Measurements from ENCODE around the gene PLD3. TPM values are rescaled to one million over a fixed set of nuclear protein-coding genes. Genes with fewer than 3 reads are reported as not detected.

The PLD3 gene, protein sequence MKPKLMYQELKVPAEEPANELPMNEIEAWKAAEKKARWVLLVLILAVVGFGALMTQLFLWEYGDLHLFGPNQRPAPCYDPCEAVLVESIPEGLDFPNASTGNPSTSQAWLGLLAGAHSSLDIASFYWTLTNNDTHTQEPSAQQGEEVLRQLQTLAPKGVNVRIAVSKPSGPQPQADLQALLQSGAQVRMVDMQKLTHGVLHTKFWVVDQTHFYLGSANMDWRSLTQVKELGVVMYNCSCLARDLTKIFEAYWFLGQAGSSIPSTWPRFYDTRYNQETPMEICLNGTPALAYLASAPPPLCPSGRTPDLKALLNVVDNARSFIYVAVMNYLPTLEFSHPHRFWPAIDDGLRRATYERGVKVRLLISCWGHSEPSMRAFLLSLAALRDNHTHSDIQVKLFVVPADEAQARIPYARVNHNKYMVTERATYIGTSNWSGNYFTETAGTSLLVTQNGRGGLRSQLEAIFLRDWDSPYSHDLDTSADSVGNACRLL
- polyA plus RNA-seq (2014; cell fraction: cytosol; rRNA removed), result 345 and 371 TPM in 2 replicates
- 170 and 172 TPM in 2 replicates for polyA plus RNA-seq (2014; cell fraction: nucleus; rRNA removed)

DNA sequence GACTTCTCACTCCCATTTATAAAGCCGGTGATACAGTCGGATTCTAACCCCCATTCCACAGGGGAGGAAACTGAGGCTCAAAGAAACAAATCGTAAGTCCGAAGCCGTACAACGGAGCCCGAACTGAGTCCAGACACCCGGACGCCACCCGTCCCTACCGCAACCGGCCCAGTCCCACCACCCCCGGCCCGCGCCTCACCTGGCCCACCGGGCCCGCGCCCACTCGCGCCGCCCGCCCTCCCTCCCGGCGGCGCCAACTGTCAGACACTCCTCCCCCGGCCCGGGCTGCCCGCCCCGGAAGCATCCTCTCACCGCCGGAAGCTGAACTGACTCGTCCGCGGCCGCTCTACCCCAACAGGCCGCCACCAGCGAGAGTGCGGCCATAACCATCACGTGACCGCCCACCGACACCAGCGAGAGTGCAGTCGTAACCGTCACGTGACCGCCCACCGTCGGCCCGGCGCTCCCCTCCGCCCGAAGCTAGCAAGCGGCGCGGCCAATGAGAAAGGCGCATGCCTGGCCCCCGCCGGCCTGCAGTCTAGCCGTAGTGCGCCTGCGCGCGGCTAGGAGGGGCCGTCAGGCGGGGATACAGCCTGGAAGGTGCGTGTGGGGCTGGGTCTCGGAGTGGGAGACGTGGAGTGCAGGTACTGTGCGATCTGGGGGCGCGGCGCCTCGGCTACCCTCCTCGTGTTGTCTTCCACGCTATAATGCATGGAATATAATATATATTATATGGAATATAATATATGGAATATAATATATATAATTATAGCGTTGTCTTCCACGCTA lies at the start of gene PLD3, which contains the start of gene C19orf47:
PLD3 (plus strand) TSS at position 571 of the 789 bp plus-strand sequence. CDS start 17,789 bp downstream, outside the sequence.
C19orf47 (minus strand) TSS at position 273 of the 789 bp plus-strand sequence. CDS start 6,540 bp downstream, outside the sequence.
- peak; percentile 98 for DNase-seq (ENCODE audit: low spot score)

DNA sequence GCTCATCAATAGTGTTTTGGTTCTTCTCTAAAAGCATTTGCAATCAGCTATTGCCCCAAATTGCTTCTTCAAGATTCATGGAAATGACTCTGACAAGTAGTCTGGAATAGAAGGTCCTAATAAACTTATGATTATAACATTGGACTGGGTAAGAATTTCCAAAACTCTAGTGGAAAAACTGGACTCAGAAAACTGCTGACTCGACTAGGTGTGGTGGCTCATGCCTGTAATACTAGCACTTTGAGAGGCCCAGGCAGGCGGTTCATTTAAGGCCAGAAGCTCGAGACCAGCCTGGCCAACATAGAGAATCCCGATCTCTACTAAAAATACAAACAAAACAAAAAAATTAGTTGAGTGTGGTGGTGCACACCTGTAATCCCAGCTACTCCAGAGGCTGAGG lies 47.8 kb upstream of the PLD3 start:
- no peak for DNase-seq (ENCODE audit: low spot score)

DNA sequence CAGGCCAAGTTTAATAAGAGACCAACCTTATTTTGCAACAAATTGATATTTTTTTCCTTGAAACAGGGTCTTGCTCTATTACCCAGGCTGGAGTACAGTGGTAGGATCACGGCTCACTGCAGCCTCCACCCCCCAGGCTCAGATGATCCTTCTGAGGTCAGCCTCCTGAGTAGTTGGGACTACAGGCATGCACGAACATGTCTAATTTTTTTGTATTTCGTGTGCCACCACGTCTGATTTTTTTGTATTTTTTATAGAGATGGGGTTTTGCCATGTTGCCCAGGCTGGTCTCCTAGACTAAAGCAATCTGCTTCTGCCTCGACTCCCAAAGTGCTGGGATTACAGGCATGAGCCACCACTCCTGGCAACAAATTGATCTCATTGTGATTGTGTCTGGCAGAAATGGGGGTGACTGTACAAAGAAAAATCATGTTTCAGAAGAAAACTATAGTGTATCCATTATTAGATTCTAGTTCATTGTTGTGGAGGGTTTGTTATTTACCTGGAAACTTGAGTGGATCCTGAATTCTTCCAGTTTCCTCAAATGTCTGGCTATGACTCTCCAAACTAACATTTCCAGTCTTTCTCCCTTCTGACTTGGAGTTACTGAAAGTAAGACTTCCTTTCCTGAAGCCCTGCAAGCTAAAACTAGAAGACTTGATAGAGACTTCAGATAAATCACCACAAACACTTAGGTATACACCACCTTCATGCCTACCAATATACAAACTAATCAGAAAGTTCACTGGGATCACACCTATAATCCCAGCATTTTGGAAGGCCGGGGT lies 46.1 kb upstream of the PLD3 start:
- no peak for DNase-seq (ENCODE audit: low spot score)

DNA sequence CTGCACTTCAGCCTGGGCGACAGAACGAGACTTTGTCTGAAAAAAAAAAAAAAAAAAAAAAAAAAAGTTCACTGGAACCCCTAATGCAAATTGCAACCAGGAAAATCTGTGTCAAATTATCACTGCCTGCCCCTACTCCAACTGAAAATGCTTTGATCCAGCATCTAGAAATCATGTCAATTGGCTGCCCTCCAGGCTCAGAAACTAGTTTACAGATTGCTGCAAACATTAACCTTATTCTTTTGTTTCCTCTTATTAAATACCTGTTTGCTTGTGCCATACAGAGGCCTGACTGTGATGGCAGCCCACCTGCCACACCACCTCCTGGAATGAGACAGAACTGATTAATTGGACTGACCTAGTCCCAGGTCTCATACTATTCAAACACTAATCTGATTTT lies 44.7 kb upstream of the PLD3 start:
- DNase-seq (ENCODE audit: low spot score), result no peak

DNA sequence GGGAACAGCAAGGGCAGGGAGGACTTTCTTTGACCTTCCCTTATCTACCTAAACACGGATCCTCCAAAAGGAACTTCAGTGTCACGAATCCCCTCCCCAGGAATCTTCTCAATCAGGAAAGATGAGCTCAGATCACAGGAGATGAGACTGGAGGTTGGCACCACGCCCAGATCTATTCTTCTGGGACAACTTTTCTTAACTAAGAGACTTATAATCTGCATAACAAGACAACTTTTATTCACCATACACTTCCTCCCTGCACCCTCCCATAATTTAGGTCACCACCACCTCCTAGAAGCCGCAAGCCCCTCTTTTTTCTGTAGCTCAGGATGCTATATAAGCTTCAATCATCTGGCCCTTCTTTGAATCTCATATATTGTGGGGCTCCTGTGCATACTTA lies 44.2 kb upstream of the PLD3 start:
- no peak for DNase-seq (ENCODE audit: low spot score)

DNA sequence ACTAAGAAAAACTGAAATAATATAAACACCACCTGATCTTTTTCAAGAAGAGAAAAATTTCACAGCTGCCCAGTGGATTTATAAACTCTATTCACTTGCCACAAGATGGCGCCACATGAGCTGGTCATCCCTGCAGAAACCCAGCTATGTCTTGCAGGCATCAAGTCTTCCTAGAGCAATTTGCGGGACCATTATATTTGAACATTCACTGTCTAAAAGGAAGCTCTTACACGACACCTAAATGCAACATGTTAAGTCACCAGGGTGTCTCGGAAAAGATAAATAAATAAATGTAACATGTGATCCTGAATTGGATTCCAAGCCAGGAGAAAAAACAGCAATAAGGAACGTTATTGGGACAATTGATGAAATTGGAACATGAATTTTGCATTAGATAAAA lies 43.1 kb upstream of the PLD3 start:
- peak; percentile 81 for DNase-seq (ENCODE audit: low spot score)

DNA sequence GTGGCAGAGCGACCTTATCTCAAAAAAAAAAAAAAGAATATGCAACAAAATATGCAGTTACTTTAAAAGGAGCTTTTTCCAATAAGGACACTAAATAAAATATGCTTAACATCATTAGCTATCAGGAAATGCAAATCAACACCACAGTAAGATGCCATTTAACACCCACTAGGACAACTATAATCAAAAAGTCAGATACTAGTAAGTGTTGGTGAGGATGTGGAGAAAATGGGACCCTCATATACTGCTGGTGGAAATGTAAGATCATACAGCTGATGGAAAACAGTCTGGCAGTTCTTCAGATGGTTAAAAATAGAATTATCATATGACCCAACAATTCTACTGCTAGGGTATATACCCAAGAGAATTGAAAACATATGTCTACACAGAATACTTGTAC lies 38.8 kb upstream of the PLD3 start:
- no peak for DNase-seq (ENCODE audit: low spot score)

DNA sequence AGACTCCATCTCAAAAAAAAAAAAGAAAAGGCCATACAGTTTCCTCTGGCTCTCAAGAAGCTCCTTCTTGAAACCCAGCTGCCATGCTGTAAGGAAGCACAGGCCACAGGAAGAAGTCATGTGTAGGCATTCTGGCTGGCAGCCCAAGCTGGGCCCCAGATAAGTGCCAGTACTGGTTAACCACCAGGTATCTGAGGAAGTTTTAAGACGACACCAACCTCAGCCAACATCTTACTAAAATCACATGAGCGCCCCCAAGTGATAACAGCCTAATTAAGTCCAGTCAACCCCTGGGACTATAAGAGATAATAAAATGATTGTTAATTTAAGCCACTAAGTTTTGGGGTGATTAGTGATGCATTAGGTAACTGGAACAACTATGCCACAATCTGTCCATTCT lies 36.0 kb upstream of the PLD3 start:
- no peak for DNase-seq (ENCODE audit: low spot score)

DNA sequence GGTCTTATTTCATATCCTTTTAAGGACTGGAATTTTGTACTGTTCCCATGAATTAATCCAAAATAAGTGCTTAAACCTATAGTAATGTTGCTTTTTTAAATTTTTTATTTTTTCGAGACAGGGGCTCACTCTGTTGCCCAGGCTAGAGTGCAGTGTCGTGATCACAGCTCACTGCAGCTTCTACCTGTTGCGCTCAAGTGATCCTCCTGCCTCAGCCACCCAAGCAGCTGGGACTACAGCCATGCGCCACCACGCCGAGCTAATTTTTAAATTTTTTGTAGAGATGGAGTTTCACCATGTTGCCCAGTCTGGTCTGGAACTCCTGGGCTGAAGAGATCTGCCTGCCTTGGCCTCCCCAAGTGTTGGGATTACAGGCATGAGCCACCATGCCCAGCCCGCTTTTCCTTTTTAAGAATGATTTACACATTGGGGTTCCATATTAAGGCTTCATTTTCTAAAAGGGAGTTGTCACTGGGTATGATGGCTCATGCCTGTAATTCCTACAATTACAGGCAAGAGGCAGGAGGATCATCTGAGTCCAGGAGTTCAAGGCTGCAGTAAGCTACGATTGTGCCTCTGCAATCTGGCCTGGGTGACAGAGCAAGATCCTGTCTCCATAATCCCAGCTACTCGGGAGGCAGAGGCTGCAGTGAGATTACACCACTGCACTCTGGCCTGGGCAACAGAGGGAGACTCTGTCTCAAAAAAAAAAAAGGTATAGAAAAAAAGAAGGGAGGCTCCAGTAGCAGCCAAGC lies 35.1 kb upstream of the PLD3 start:
- DNase-seq (ENCODE audit: low spot score), result no peak

DNA sequence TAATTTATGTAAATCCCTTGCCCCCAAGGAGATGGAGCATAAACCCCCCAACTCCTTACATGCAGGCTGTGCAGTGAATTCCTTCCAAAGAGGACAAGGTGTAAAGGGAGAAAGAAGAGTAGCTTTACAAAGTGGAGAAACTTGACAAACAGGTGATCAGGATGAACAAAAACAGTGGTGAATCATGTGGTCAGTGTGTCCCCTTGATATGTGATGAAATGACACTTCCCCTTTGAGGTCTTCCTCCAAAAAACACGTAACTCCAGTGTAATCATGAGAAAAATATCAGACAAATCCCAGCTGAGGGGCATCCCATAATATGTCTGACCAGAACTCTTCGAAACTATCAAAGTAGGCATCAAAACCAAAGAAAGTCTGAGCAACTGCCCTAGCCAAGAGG lies 33.8 kb upstream of the PLD3 start:
- no peak for DNase-seq (ENCODE audit: low spot score)

DNA sequence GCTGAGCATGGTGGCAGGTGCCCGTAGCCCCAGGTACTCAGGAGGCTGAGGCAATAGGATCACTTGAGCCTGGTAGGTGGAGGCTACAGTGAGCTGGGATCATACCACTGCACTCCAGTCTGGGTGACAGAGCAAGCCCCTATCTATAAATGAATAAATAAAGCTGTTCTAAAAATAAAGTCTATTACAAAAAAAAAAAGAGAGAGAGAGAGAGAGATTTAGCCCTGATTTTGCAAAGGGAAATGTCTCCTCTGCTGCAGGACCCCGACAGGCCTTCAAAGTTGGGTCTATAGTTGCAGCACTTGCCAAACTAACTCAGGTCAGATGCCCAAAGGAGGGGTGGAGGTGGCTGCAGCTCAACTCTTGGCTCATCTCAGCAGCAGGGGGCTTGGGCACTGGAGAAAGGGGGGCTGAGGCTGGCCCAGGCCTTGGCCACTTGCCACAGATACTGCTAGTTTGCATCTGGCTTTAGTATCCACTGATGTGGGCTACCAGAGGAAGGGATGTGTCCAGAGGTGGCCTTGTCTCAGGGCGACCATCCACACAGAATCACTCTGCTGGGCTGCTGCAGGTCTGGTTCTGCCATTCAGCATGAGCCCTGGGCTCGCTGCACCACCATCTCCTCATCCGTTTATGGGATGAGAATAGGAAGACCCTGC lies 32.6 kb upstream of the PLD3 start:
- no peak for DNase-seq (ENCODE audit: low spot score)

DNA sequence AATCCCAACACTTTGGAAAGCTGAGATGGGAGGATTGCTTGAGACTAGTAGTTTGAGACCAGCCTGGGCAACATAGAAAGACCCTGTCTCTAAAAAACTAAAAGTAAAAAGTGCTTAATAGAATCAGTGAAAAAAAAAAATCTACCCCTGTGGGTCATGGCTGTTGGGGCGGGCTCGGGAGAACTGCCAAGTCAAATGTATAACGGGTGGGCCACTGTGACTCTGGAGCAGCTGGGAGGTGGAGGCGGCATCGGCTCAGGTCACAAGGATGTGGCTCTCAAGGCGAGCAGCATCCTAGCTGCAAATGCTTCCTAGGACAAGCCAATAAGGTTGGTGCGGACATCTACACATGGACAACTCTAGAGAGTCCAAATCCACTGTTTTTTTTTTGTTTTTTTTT lies 31.2 kb upstream of the PLD3 start:
- DNase-seq (ENCODE audit: low spot score), result no peak

DNA sequence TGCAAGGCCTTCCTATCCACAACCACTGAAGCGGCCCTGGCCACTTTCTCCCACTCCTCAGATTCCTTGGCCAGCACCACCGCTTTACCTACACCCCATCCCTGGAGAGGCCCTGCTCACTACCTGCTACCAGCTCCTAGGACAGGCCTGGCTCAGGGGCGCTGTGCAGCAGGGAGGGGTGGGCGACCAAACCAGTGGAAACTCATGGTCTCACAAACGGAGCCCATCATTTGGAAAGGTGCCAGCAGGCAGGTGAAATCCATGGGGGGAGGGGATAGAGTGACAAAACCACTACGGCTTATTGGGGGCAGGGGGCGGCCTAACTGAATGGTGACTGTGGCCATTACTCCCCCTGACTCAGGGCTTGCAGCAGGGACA lies 27.9 kb upstream of the PLD3 start:
- DNase-seq (ENCODE audit: low spot score), result no peak

DNA sequence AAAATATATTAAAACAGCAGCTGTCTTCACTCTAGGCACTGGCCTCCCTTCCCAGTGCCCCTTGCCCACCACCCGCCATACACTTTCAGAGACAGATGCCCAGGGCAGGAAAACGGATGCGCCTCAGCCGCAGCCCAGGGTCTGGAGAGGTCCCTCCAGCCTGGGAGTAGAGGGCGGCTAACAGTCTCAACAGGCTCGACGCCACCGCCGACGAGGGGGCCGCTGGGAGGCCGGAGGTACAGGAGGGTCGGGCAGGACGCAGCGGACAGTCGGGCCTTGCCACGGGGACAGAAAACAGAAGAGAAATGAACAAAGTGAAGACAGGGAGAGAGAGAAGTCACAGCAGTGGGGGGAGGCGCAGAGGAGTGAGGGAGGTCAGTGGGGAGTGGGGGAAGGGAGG lies 27.4 kb upstream of the PLD3 start:
- DNase-seq (ENCODE audit: low spot score), result no peak

DNA sequence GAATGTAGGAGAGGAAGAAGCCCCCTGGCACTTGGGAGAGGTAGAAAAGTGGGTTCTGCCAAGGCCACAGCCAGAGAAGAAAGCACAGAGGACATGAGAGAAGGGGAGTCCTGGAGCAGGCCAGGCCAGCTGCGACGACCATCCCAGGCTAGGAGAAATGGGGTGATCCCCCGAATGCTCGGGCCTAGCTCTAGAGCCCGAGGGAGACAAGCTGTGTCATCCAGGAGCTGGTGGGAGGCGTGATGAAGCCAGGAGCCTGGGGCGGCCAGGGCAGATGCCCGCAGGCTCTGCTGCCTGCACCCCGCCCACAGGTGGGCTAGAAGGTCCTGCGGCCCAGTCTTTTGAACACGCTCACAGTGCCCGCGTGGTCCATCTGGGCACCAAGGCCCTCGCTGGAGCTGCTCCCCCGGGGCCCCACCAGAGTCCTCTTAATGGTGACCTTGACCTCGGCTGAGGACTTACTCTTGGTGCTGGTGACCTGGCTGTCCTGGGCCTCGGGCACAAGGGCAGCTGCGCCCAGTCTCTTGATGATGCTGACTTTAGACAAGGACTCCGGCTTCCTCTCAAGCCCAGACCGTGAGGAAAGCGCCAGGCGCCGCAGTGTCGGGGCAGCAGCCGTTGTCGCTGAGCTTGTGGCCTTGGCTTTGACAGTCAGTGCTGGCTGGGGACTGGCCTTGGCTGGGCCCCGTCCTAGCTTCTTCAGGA lies 26.8 kb upstream of the PLD3 start:
- no peak for DNase-seq (ENCODE audit: low spot score)

DNA sequence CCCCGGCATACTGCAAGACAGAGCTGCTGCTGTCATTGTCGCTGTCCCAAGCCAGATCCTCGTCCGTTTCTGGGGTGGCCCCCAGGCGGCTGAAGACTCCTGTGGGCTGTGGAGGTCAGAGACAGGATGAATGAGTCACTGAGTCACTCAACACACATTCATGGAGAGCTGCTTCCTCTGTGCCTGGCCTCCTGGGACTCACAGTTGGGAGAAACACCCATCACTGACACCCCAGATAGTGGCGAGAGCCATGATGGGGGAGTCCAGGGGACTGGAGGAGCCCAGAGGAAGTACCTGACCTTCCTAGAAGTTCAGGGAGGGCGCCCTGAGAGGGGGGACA lies 26.3 kb upstream of the PLD3 start:
- DNase-seq (ENCODE audit: low spot score), result no peak

DNA sequence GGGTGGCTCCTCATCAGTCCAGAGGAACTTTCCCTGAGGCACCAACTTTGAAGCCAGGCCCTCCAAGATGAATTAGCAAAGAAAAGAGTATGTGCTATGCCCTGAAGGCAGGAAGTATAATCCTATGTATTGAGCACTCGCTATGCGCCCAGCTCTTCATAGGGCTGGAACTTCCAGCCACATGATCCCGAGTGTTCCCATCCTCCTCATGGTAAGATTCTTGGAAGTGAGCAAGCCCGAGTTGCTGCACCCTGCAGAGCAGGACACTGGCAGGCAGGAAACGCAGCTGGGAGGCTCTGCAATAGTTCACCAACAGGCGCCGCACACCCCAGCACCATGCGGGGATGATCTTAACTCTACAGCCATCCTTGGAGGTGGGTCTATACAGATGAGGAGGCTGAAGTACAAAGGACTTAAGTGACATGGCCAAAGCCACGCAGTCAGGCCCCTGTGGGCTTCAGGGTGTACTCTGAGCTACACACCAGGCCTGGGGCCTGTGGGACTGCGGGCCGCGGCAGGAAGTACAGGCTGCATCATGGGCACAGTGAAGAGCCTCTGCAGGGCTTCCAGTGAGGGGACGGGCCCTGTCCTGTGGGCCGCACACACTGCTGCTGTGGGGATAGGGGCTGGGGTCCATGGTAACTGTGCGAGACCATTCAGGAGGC lies 25.4 kb upstream of the PLD3 start:
- no peak for DNase-seq (ENCODE audit: low spot score)

DNA sequence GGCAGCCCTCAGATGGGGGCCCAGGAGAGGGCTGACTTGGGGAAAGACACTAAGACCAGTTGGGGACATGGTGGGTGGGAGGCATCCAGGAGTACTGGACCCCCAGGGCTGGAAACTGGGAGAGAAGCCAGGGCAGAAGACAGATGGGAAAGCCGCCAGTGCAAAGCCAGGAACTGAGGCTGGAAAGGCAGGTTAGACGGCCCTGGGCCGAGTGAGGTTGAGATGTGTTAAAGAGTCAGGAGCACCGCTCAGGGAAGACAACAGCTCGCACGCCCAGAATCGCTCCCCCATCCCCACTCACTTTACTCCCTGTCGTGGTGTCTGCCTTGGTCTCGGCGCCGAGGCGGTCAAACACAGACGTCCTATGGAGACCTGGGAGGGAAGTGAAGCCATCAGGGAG lies 24.8 kb upstream of the PLD3 start:
- no peak for DNase-seq (ENCODE audit: low spot score)

DNA sequence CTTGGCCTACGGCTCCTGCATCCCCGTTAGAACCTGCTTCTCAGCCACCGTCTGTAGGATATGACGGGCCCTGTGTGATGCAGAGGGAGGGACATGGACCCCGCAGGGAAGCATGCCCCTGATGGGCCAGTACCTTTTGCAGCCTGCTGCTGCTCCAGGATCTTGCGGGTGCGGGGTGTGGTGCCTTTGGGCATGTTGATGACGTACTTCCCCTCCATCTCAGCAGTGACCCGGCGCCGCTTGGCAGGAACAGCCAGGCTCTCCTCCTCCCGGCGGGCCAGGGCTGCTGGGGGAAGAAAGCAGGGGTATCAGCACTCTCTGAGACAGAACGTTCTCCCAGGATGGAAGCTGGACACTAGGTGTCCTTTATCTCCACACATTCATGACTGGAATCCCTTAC lies 22.3 kb upstream of the PLD3 start:
- no peak for DNase-seq (ENCODE audit: low spot score)
